HepG2 (cell line): ENCODE measurements around the gene CFAP221. TPM values are rescaled to one million over a fixed set of nuclear protein-coding genes. Genes with fewer than 3 reads are reported as not detected.

Source experiments
- BCL6 ChIP-seq: IDR thresholded peaks from 2 replicates; pipeline ENCODE4 v1.6.1; 2016; ENCODE audit warnings: missing genetic modification reagents, missing compliant biosample characterization
- CEBPB ChIP-seq: IDR thresholded peaks from 2 replicates; pipeline ENCODE4 v1.6.1; 2011; ENCODE audit warnings: low read depth, low read length, improper control_type of control experiment, borderline replicate concordance
- HNF1A ChIP-seq, 2 experiments: sonication (generic) in 1 of 2; formaldehyde crosslinking in 1 of 2; IDR thresholded peaks; 2 replicates each; pipeline versions ENCODE4 v1.4.0 to v1.6.1; 2016 to 2020; ENCODE audit warnings: borderline replicate concordance in 1 of 2, low read depth in 1 of 2, mild to moderate bottlenecking in 1 of 2, missing genetic modification reagents in 1 of 2
- HNRNPL ChIP-seq: fragments of 200-400 bp; formaldehyde crosslinking; IDR thresholded peaks from 2 replicates; pipeline ENCODE4 v1.6.1; 2017; ENCODE audit warnings: mild to moderate bottlenecking, low read depth, low read length
- HNRNPLL ChIP-seq: fragments of 200-400 bp; formaldehyde crosslinking; IDR thresholded peaks from 2 replicates; pipeline ENCODE4 v1.6.1; 2017; ENCODE audit warnings: mild to moderate bottlenecking, low read depth, low read length; ENCODE audit not compliant: poor library complexity, severe bottlenecking
- PITX1 ChIP-seq: sonication (generic); formaldehyde crosslinking; IDR thresholded peaks from 2 replicates; pipeline ENCODE4 v1.5.1; 2020; ENCODE audit warnings: mild to moderate bottlenecking, missing genetic modification reagents
- RFXAP ChIP-seq: sonication (generic); formaldehyde crosslinking; IDR thresholded peaks from 2 replicates; pipeline ENCODE4 v1.4.0; 2020; ENCODE audit warnings: missing genetic modification reagents, borderline replicate concordance
- SP140L ChIP-seq: sonication (generic); formaldehyde crosslinking; IDR thresholded peaks from 2 replicates; pipeline ENCODE4 v1.4.0; 2020; ENCODE audit warnings: missing genetic modification reagents, borderline replicate concordance
- ZMYM3 ChIP-seq: sonication (generic); formaldehyde crosslinking; IDR thresholded peaks from 2 replicates; pipeline ENCODE4 v1.5.1; 2020; ENCODE audit warnings: mild to moderate bottlenecking, missing genetic modification reagents
- ZNF124 ChIP-seq: sonication (generic); formaldehyde crosslinking; IDR thresholded peaks from 2 replicates; pipeline ENCODE4 v1.4.0; 2020; ENCODE audit warnings: missing genetic modification reagents
- ZNF138 ChIP-seq: sonication (generic); formaldehyde crosslinking; IDR thresholded peaks from 2 replicates; pipeline ENCODE4 v1.5.0; 2020; ENCODE audit warnings: mild to moderate bottlenecking, low read depth, missing genetic modification reagents
- ZNF350 ChIP-seq: sonication (generic); formaldehyde crosslinking; IDR thresholded peaks from 2 replicates; pipeline ENCODE4 v1.4.0; 2020; ENCODE audit warnings: mild to moderate bottlenecking, low read depth, missing genetic modification reagents, borderline replicate concordance
- ZNF580 ChIP-seq: IDR thresholded peaks from 2 replicates; pipeline ENCODE4 v1.6.1; 2016; ENCODE audit warnings: low read depth, borderline replicate concordance
- ZNF703 ChIP-seq: sonication (generic); formaldehyde crosslinking; IDR thresholded peaks from 2 replicates; pipeline ENCODE4 v1.5.1; 2020; ENCODE audit warnings: missing genetic modification reagents, mild to moderate bottlenecking, moderate library complexity, borderline replicate concordance
- ZNF747 ChIP-seq: sonication (generic); formaldehyde crosslinking; IDR thresholded peaks from 2 replicates; pipeline ENCODE4 v1.8.1; 2023; ENCODE audit warnings: missing genetic modification reagents, mild to moderate bottlenecking, borderline replicate concordance
- ZNF776 ChIP-seq: sonication (generic); formaldehyde crosslinking; IDR thresholded peaks from 2 replicates; pipeline ENCODE4 v1.4.0; 2020; ENCODE audit warnings: mild to moderate bottlenecking, missing genetic modification reagents
- ZNF777 ChIP-seq: sonication (generic); formaldehyde crosslinking; IDR thresholded peaks from 2 replicates; pipeline ENCODE4 v1.4.0; 2020; ENCODE audit warnings: missing genetic modification reagents
- polyA plus RNA-seq, 8 experiments: library from polyadenylated mRNA; depleted of rRNA in 3 of 8; stranded (reverse) in 7 of 8; unstranded in 1 of 8; fragments of >200 nt; fragmentation: Illumina TruSeq in 4 of 8; extraction: Trizol in 4 of 8; gene quantifications; 2 replicates each; pipeline versions ENCODE4 v1.2.1 to v1.2.3, GENCODE V29; 2011 to 2016; ENCODE audit warnings: low read depth in 4 of 8, missing spikeins in 1 of 8, mixed read lengths in 1 of 8; ENCODE audit not compliant: insufficient read depth in 1 of 8
- total RNA-seq, 5 experiments: library from RNA; depleted of rRNA; stranded (reverse); fragments of >200 nt; fragmentation: Illumina TruSeq; extraction: Trizol; gene quantifications; 2 replicates each; pipeline ENCODE4 v1.2.3, GENCODE V29; 2016; ENCODE audit warnings: low read depth in 1 of 5
- TF ChIP-seq, protein P1 (sequence below): sonication (generic); formaldehyde crosslinking; IDR thresholded peaks from 2 replicates; pipeline ENCODE4 v1.5.0; 2020; ENCODE audit warnings: mild to moderate bottlenecking, missing genetic modification reagents, moderate library complexity
- TF ChIP-seq, protein P2 (sequence below): sonication (generic); formaldehyde crosslinking; IDR thresholded peaks from 2 replicates; pipeline ENCODE4 v1.4.0; 2020; ENCODE audit warnings: mild to moderate bottlenecking, missing genetic modification reagents, borderline replicate concordance
- TF ChIP-seq, protein P3 (sequence below): IDR thresholded peaks from 2 replicates; pipeline ENCODE4 v1.6.1; 2018; ENCODE audit warnings: missing genetic modification reagents

Gene CFAP221
- total and polyA plus RNA-seq, 2 of the 13 experiments (the other 11 are each of a cell fraction or from before 2014, with no cell fraction given): not detected

GRCh38 chr2:119694845-119695521 lies 150.7 kb downstream of the CFAP221 start (continued):
- TF ChIP-seq HNF1A (IDR thresholded peaks at IDR 0.05; ENCODE audit: low read depth): no peak
- no peak for TF ChIP-seq HNF1A (CRISPR knock-in tag; IDR thresholded peaks at IDR 0.05; ENCODE audit: borderline replicate concordance)
- TF ChIP-seq PITX1: peak; percentile 18; the same call in 1 of the 2 replicates
- no peak for TF ChIP-seq ZNF747 (CRISPR knock-in tag)
- TF ChIP-seq ZNF703 (CRISPR knock-in tag): no peak
- TF ChIP-seq, protein P1, sequence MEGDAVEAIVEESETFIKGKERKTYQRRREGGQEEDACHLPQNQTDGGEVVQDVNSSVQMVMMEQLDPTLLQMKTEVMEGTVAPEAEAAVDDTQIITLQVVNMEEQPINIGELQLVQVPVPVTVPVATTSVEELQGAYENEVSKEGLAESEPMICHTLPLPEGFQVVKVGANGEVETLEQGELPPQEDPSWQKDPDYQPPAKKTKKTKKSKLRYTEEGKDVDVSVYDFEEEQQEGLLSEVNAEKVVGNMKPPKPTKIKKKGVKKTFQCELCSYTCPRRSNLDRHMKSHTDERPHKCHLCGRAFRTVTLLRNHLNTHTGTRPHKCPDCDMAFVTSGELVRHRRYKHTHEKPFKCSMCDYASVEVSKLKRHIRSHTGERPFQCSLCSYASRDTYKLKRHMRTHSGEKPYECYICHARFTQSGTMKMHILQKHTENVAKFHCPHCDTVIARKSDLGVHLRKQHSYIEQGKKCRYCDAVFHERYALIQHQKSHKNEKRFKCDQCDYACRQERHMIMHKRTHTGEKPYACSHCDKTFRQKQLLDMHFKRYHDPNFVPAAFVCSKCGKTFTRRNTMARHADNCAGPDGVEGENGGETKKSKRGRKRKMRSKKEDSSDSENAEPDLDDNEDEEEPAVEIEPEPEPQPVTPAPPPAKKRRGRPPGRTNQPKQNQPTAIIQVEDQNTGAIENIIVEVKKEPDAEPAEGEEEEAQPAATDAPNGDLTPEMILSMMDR (CRISPR knock-in tag): no peak
- TF ChIP-seq ZNF776 (CRISPR knock-in tag): no peak
- TF ChIP-seq ZNF124 (CRISPR knock-in tag): peak; percentile 35; the same call in 1 of the 2 replicates
- TF ChIP-seq, protein P2, sequence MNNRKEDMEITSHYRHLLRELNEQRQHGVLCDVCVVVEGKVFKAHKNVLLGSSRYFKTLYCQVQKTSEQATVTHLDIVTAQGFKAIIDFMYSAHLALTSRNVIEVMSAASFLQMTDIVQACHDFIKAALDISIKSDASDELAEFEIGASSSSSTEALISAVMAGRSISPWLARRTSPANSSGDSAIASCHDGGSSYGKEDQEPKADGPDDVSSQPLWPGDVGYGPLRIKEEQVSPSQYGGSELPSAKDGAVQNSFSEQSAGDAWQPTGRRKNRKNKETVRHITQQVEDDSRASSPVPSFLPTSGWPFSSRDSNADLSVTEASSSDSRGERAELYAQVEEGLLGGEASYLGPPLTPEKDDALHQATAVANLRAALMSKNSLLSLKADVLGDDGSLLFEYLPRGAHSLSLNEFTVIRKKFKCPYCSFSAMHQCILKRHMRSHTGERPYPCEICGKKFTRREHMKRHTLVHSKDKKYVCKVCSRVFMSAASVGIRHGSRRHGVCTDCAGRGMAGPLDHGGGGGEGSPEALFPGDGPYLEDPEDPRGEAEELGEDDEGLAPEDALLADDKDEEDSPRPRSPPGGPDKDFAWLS (CRISPR knock-in tag): no peak
- no peak for TF ChIP-seq HNRNPLL
- no peak for TF ChIP-seq HNRNPL
- TF ChIP-seq ZNF777: no peak
- TF ChIP-seq, protein P3, sequence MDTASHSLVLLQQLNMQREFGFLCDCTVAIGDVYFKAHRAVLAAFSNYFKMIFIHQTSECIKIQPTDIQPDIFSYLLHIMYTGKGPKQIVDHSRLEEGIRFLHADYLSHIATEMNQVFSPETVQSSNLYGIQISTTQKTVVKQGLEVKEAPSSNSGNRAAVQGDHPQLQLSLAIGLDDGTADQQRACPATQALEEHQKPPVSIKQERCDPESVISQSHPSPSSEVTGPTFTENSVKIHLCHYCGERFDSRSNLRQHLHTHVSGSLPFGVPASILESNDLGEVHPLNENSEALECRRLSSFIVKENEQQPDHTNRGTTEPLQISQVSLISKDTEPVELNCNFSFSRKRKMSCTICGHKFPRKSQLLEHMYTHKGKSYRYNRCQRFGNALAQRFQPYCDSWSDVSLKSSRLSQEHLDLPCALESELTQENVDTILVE (CRISPR knock-in tag): no peak
- no peak for TF ChIP-seq SP140L (CRISPR knock-in tag)
- no peak for TF ChIP-seq ZNF350
- no peak for TF ChIP-seq ZNF138 (CRISPR knock-in tag)
- TF ChIP-seq RFXAP: no peak
- no peak for TF ChIP-seq ZMYM3 (CRISPR knock-in tag)
- TF ChIP-seq ZNF580 (CRISPR knock-in tag): no peak
- TF ChIP-seq CEBPB: peak; percentile 99
- TF ChIP-seq BCL6 (CRISPR knock-in tag): peak; percentile 24; the same call in 1 of the 2 replicates
